Measurements from ENCODE around the gene PXMP2. TPM values are rescaled to one million over a fixed set of nuclear protein-coding genes. Genes with fewer than 3 reads are reported as not detected.

Gene PXMP2
- 10 to 100 TPM; 30.8 to 76.3 (median 39.6) TPM for polyA plus RNA-seq

GRCh38 chr12:132687211-132688164 is at the start of gene PXMP2, which contains the start of gene POLE:
Gene PXMP2 (plus strand): TSS chr12:132687587. CDS start chr12:132687671, 84 bp downstream.
Gene POLE (minus strand): TSS chr12:132687342. CDS start chr12:132687315, 27 bp downstream.
- 0 to 1% (median 0%) methylated on average over 80 to 134 of the region's 134 CpGs for WGBS, 3 donors
- no peak within 1 kb of the TSS for H3K27ac ChIP-seq (ENCODE audit: low read depth, low read length)

- 89 to 93% (median 92%) methylated on average over 18 of the region's 18 CpGs for WGBS, 3 donors
- H3K27ac ChIP-seq (ENCODE audit: low read depth, low read length): no peak overlapping the region
These were observed 49.6 kb upstream of the PXMP2 start for GRCh38 chr12:132637811-132638210.

GRCh38 chr12:132638541-132639408 is 48.6 kb upstream of the PXMP2 start:
- 68 to 80% (median 73%) methylated on average over 25 of the region's 25 CpGs for WGBS, 3 donors
- H3K27ac ChIP-seq (ENCODE audit: low read depth, low read length): no peak overlapping the region

DNA sequence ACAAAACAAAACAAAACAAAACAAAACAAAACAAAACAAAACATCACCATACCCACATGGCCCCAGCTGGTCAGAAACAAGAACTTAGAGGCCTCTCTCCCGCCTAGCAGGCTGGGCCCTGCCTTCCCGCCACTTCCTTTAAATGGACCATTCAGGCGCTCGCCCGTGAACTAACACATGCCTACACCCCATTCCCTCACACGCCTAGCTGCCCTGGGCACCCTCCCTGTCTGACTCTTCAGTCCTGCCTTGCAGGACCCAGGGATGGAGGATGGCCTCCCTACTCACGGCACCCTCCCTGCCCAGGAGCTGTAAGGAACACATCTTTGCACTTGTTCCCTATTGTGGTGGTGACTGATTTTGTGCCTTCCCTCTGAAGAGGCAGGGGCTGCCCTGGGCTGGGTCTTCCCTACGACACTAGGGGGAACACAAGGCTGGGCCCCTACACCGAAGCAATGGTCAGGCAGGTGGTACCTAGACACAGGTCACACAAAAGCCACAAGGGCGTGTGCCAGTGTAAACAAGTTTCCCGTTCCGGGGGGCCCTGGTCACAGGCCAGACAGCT is 47.3 kb upstream of the PXMP2 start:
- WGBS, 3 donors: 88 to 93% (median 89%) methylated on average over 12 of the region's 12 CpGs
- no peak overlapping the region for H3K27ac ChIP-seq (ENCODE audit: low read depth, low read length)

- WGBS, 3 donors: 80 to 92% (median 81%) methylated on average over 10 of the region's 10 CpGs
- H3K27ac ChIP-seq (ENCODE audit: low read depth, low read length): no peak overlapping the region
These were observed 46.5 kb upstream of the PXMP2 start for GRCh38 chr12:132640936-132641335.

GRCh38 chr12:132641811-132642650 is 45.4 kb upstream of the PXMP2 start:
- no peak overlapping the region for H3K27ac ChIP-seq (ENCODE audit: low read depth, low read length)
- WGBS, 3 donors: 94 to 97% (median 96%) methylated on average over 28 of the region's 28 CpGs

DNA sequence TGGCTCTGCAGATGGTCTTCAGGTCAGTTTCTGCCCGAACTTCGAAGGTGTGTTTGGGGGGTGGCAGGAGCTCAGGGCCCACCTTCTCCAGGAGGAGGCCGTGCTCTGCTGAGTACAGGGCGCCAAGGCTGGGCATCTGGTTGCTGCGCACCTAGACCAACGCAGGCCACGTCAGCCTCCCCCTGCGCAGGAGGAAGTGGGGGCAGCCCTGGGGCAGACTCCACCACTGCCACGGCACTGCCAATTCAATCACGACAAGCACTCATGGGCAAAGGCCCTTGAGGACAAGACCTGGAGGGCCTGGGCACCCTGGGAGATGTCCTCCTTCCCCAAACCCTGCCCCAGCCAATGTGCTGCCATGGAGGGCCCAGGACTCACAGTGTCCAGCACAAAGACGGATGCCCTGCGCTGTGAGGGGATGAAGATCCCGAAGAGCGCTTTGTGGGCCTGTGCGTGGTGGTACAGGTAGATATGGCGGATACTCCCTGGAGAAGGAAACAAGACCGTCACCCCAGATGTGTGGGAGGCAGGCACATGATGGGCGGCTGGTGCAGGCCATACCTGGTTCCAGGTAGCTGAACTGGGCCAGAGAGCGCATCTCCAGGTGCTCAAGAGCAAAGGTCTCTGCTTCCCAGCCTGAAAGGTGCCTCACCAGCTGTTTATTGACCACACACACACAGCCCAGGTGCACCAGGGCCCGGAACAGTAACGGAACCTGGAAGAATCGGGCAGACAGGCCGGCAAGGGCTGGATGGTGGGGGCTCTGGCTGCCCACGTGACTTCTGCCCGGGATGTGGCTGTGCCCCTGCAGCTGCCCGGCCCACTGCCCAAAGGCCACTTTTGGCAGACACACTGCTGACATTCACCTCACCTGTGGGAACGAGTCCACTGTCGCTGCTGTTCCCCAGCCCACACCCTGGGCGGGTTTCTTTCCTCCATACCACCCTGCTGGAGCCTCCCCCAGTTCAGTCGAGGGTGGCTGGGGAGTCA is 44.2 kb upstream of the PXMP2 start:
- H3K27ac ChIP-seq (ENCODE audit: low read depth, low read length): no peak overlapping the region
- 93 to 96% (median 95%) methylated on average over 30 of the region's 30 CpGs for WGBS, 3 donors

DNA sequence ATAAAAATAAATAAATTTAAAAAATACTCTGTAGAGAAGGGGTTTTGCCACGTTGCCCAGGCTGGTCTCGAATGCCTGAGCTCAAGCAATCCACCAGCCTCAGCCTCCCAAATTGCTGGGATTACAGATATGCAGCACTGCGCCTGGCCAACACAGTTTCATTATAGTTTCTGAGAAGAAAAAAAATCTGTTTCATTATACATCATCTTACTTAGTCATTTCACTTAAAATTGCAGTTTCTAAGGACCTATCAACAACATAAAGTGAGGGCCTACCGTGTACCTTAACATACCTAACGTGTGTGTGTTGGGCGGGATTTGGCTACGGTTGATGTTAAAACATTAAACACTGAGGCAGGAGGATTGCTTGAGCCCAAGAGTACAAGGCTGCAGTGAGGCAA is 40.5 kb upstream of the PXMP2 start:
- 92 to 94% (median 94%) methylated on average over 7 of the region's 7 CpGs for WGBS, 3 donors
- H3K27ac ChIP-seq (ENCODE audit: low read depth, low read length): no peak overlapping the region

GRCh38 chr12:132647858-132648257 is 39.5 kb upstream of the PXMP2 start:
- 96 to 97% (median 96%) methylated on average over 10 of the region's 10 CpGs for WGBS, 3 donors
- H3K27ac ChIP-seq (ENCODE audit: low read depth, low read length): no peak overlapping the region

DNA sequence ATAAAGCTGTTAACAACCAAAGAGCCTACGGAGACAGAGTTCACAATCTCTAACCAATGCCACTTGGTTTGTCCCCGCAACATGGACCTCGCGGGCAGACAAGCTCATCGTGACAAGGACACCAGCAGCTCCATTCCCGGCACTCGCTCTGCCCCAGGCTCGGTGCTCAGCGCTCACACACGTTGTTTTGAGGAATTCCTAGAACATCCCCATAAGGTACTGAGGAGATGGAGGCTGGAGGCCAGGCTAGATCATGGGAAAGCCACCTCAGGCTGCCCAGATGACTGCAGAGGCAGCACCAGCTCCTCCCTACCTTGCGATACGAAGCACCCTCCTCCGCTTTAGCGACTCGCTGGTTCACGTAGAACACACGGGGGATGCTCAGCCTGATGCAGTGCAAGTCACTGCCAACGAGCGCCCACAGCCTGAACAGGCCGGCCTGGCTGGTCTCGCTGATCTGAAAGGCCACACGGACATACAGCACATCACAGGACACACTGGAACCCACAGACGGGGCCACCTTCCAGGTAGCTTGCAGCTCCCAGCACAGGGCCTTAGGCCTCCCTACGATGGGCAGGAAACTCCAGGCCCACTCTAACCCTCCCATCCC is 38.7 kb upstream of the PXMP2 start:
- 94 to 96% (median 95%) methylated on average over 24 of the region's 24 CpGs for WGBS, 3 donors
- H3K27ac ChIP-seq (ENCODE audit: low read depth, low read length): no peak overlapping the region

- 95 to 96% (median 96%) methylated on average over 25 to 27 of the region's 27 CpGs for WGBS, 3 donors
These were observed 38.0 kb upstream of the PXMP2 start for GRCh38 chr12:132649226-132649945.

GRCh38 chr12:132651444-132652100 is 35.8 kb upstream of the PXMP2 start:
- 77 to 85% (median 83%) methylated on average over 9 of the region's 9 CpGs for whole genome bisulfite sequencing, 3 donors
- H3K27ac ChIP-seq (ENCODE audit: low read depth, low read length): no peak overlapping the region

More at GRCh38 chr12:132649226-132649945, 38.0 kb upstream of the PXMP2 start:
- H3K27ac ChIP-seq (ENCODE audit: low read depth, low read length): no peak overlapping the region

- WGBS, 3 donors: 88 to 90% (median 88%) methylated on average over 5 to 7 of the region's 7 CpGs
- no peak overlapping the region for H3K27ac ChIP-seq (ENCODE audit: low read depth, low read length)
These were observed 33.7 kb upstream of the PXMP2 start for GRCh38 chr12:132653567-132654290.

DNA sequence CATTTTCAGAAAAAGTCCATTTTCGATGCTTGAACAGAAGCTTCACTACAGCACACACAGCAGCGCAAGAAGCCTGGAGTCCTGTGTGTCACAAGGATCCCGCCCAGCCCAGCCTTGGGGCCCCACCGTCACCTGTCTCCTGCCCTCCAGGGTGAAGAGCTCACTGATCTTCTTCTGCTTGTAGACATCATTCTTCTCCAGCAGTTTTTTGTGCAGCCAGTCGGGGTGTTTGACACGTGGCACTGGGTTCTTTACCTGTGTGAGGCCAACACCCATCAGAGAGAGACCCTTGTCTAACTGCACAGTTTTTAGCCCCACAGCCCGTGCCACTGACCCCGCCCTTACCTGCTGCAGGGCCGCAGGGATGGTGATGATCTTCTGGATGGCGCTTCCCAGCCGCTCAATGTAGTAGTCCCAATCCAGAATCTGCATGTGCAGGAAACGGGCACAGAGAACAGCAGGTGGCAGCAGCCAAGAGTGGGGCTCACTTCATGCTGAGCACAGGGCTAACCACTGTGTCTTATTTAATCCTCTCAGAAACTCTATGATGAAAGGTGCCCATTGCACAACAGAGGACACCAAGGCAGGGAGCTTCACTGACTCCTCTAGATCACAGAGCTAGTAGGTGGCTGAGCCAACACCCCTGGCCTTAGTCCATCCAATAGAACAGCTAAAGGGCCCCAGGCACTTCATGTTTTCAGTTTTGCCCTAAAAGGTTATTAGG is 30.2 kb upstream of the PXMP2 start:
- 90 to 93% (median 93%) methylated on average over 12 of the region's 12 CpGs for WGBS, 3 donors
- no peak overlapping the region for H3K27ac ChIP-seq (ENCODE audit: low read depth, low read length)

Data from adipose tissue (tissue), 3 donors.